Suppressor macrophage (primary cell): ENCODE measurements around the gene PNLDC1.
"Not testable (repeated sequence)": the region's sequence is repeated elsewhere in the genome, so short reads cannot be mapped to it uniquely, and the experiment has no call there.

Experiments used
- DNase-seq, 4 experiments: peaks; one replicate each; pipeline ENCODE4 v3.0.0-alpha.2; 2020 to 2022

PNLDC1 gene

DNA sequence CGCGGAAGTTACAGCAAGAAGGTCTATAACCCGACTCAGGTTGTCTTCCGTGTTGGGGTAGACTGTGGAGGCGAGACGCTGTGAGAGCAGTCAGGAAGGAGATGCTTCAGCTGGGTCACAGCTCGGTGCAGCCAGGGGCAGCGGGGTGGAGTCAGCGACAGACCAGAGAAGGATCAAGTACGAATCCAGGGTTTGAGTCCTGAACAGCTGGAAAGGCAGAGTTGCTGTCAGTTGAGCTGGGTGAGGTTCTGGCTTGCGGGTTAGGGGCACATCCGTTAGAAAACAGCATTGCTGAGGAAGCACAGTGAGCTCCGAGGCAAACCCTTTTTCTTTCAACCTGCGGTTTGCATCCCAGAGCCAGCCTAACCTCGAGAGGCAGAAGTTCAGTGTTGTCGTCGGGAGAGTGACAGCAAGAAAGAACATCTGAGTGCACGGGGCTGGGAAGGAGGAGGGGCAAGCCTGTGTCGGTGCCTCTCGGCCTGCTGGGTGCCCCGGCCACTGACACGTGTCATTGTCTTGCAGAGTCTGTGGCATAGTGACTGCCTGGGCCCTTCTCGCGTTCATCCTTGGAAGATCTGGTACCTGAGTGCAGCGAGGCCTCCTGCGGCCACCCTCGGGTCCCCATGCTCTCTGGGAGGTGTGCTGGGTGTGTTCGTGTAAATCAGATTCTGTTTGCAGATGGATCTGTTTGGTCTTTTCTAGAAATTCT lies 20.0 kb downstream of the PNLDC1 start:
- peak; percentile 27 to 57 (median 49) for DNase-seq

- DNase-seq = peak in 2 of 4 experiments; percentile 20 to 31
Measured at GRCh38 chr6:159821122-159821521, 21.0 kb downstream of the PNLDC1 start.

DNA sequence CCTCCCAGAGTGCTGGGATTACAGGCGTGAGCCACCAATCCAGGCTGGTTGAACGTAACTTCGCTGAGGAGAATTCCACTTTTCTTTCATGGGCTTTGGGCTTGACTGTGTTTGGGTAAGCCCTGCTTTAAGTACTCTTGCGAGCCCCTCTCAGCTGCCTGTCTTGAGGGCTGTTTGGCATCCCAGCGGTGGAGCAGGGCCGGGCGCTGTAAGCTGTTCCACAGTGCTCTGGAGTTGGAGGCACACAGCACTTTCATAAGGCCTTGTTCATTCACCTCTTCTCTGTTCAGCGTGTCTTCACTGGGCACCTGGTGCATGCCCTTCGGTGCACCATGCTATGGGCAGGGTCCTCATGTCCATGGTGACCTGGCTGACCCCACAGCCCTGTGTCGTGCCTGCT lies 21.6 kb downstream of the PNLDC1 start:
- DNase-seq = no peak

DNA sequence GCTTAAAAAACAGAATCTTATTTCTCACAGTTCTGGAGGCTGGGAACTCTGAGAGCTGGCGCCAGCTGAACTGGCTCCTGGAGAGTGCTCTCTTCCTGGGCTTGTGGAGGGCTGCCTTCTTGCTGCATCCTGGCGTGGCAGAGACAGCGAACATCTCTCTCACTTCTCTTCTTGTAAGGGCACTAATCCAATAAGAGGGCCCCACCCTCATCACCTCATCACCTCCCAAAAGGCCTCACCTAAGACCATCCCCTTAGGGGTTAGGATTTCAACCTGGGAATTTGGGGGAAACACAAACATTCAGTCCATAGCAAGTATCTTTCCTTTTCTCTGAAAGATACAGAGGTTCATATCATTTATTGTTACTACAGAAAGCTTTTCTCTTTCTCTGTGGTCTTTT lies 23.9 kb downstream of the PNLDC1 start:
- DNase-seq = no peak

DNA sequence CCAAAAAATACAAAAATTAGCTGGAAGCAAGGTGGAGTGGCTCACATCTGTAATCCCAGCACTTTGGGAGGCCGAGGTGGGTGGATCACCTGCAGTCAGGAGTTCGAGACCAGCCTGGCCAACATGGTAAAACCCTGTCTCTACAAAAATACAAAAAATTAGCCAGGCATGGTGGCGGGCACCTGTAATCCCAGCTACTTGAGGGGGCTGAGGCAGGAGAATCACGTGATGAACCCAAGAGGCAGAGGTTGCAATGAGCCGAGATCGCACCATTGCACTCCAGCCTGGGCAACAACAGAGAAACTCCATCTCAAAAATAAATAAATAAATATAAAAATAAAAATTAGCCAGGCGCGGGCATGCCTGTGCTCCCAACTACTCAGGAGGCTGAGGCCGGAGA lies 24.6 kb downstream of the PNLDC1 start:
- not testable (repeated sequence) for DNase-seq

DNA sequence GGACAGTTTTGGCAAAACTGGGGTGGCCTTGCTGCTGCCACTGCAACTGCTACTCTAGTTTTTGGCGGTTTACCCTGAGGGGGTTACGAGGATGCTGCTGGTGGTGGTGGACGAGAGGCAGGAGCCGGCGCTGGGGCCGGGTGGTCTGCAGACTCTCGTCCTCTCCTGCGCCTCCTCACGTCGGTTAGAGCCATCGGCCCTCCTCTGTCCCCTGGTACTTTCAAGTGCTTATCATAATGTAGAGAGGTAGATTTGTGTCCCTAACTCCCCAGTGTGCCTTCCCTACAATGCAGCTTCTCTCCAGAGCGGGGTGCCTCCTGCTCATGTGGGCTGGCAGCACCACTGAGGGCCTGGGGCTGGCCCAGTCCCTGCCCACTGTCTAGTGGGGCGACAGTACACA lies 25.9 kb downstream of the PNLDC1 start:
- DNase-seq = no peak

GRCh38 chr6:159826968-159827647 lies 27.0 kb downstream of the PNLDC1 start:
- DNase-seq = no peak

- DNase-seq = no peak
Measured at GRCh38 chr6:159828074-159828473, 28.0 kb downstream of the PNLDC1 start.

- DNase-seq = peak; percentile 59 to 76 (median 71)
Measured at GRCh38 chr6:159829526-159829925, 29.4 kb downstream of the PNLDC1 start.

DNA sequence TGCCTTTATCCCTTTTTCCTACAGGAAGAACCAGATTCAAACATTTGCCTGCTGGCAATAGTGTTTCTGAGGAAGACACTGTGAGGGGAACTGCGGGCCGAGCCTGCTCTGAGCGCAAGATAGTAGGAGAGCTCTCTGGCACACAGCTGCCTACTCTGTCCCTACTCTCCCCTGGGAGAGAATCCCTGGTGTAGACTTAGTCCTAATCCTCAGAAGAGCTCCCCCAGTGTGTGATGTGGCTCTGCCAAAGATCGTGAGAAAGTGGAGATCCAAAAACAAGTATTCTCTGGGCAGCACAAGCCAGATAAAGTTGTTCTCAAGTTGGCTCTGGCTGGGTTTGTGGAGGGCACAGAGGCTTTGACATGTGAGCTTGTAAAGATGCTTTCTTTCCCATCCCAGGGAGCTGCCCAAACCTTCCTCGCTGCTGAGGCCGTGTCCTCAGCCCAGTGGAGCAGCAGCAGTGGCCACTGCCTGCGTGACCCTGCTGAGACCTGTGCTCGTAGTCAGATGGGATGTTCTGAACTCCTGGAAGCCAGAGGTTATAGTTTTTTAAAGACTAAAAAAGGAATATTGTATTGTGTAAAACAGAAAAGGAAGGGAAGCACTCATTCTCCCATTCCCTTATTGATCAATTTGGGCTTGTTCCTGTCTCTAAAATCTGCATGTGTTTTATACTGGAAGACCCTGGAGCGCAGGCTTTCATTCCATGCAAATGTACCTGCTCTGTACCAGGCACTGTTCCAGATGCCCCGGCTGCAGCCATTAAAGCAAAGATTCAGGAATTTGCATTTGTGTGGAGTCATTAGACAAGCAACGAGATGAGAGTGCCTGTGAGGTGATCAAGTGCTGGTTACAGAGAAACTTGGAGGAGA lies 30.7 kb downstream of the PNLDC1 start:
- no peak for DNase-seq

DNA sequence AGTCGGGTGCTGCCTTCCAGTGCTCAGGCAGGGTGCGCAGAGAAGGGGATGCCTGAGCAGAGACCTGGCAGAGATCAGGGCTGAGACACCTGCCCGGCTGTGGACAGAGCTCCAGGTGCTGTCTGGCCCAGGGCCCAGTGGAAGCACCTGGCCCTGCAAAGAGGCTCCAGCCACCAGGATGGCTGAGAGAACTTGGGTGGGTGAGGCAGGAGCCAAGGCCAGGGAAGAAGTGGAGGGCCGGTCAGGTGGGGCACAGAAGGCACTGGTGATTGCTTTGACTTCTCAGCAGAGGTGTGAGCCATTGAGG lies 31.2 kb downstream of the PNLDC1 start:
- no peak for DNase-seq

DNA sequence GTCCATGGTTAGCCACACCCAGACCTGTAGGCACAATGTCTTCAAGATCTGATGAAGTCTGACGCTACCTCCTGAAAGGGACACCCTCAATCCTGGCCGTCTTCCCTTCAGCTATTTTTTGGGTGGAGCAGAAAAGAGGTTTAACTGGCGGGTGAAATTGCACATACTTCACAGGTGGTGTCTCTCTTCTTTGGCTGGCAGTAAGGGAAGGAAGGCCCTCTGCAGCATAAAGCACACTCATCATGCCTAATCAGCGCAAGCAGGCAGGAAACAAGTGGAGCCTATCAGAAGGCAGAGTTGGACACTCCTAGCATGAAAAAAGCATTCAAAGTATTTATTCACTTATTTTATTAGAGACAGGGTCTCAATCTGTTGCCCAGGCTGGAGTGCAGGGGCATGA lies 32.9 kb downstream of the PNLDC1 start:
- no peak for DNase-seq

- no peak for DNase-seq
Measured at GRCh38 chr6:159833556-159833955, 33.5 kb downstream of the PNLDC1 start.

DNA sequence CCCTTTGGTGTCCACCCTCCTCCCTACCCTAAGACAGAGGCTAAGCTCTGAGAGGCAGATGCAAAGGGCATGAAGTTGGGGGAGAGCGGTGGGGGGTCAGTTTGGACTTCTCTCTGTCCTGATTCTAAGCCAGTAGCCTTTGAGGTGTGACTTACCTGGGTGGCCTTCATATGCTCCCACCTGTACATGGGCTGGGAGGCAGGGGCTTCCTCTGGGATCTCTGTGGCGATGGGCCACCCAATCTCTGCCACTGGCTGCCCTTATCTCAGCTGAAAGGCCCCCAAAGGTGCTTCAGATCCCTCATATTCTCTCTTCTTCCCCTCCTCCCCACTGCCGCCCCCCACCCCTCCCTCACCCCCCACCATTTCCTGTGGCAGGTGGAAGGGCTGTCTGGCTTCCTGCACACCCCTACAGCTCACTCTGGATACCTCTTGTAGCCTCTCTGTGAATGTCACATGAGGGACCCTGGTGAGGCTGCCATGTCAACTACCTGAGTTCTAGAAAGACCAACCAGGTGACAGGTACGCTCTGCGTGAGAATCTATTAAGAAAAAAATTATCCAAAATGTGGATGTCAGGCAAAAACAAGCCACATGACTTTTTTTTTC lies 34.0 kb downstream of the PNLDC1 start:
- DNase-seq = no peak

DNA sequence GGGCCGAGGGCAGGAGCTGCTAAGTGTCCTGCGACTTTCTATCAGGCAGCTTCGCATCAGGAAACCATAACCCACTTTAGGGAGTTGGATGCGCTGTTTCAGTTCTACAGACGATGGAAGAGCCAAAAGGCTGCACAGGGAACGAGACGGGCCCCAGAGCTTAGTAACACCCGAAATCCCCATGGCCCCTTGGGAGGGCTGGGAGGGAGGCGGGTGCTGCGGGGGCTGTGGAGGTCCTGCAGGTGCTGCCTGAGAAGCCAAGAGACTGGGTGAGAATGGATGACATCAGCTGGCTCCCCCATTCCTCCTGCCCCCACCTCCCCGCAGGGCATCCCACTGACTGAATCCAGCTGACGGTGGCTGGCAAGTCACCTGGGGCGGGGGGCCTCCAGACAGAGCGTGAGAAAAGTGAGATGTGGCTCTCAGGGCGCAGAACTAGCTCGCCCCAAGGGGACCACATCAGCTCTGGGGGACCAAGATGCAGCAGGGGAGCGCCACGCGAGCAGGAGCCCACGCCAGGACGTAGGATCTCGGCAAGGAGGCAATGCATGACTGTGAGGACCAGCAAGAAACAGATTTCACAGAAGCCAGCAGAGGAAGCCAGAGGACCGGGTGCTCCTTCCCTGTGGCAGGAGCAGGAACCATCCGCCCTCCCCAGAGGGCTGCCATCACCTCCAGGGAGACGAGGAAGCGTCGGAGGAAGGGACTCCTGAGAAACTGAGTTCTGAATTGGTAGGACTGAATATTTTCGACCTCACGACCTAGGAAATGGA lies 36.8 kb downstream of the PNLDC1 start:
- DNase-seq = no peak

DNA sequence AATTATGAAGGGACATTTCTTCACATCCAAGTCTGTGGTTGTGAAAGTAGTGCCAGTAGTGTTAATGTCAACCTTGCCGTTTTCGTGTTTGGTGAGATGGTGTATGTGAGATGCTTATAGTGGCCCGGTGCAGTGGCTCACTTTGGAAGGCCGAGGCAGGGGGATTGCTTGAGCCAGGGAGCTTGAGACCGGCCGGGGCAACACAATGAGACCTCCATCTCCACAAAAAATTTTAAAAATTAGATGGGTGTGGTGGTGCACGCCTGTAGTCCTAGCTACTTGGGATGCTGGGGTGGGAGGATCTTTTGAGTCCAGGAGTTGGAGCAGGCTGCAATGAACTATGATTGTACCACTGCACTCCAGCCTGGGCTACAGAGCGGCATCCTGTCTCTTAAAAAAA lies 37.4 kb downstream of the PNLDC1 start:
- no peak for DNase-seq

GRCh38 chr6:159838020-159838744 lies 38.1 kb downstream of the PNLDC1 start:
- no peak for DNase-seq

- no peak for DNase-seq
Measured at GRCh38 chr6:159842035-159842434, 42.0 kb downstream of the PNLDC1 start.

- no peak for DNase-seq
Measured at GRCh38 chr6:159844737-159845645, 44.9 kb downstream of the PNLDC1 start.

- not testable (repeated sequence) for DNase-seq
Measured at GRCh38 chr6:159848552-159848951, 48.5 kb downstream of the PNLDC1 start.

DNA sequence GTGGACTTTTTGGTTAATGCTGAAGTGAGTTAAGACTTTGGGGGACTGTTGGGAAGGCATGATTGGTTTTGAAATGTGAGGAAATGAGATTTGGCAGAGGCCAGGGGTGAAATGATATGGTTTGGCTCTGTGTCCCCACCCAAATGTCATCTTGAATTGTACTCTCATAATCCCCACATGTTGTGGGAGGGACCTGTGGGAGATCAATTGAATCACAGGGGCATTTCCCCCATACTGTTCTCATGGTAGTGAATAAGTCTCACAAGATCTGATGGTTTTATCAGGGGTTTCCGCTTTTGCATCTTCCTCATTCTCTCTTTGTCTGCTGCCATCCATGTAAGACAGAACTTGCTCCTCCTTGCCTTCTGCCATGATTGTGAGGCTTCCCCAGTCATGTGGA lies 49.8 kb downstream of the PNLDC1 start:
- peak in 1 of 4 experiments; percentile 39 for DNase-seq
